ENCODE measurements around the gene BABAM2.
"Not testable (repeated sequence)": the region's sequence is repeated elsewhere in the genome, so short reads cannot be mapped to it uniquely, and the experiment has no call there.

BABAM2 gene

DNA sequence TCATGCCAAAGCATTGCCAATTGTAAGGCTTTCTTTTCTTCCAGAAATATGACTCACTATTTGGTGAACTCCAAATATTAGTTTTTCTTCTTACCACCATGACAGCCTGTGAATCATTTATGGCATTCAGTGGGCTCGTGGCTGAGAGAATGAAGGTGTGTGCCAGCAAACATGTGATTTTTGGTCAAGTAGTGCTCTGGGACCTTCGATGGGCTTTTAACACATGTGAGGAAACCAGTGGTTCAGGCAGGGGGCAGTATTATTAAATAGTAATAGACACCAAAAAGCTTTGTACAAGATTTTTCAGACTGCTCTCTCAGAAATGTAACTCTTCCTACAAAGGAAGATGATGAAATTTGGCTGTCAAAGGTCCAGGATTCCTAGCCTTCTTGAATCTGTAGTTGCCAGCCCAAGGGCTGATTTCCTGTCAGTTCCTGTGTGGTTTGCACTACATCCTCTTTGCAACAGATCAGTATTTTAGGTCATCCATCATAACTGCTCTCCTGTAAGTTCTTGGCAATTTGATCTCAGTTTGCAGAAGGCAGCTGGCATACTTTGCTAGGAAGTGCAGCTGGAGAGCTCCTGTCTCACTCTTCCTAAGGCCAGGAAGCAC lies 64.3 kb downstream of the BABAM2 start:
- no peaks in the 10 kb centered on the region for H3K9me3 ChIP-seq
- H3K36me3 ChIP-seq (replicated peaks): no peaks in the 10 kb centered on the region
- in situ Hi-C loops (cut with MboI; ENCODE audit: low sequenced_read_pairs): no loop called here
- H3K4me1 ChIP-seq: no peaks in the 10 kb centered on the region
- H3K4me3 ChIP-seq: no peak overlapping the region
- no peaks in the 10 kb centered on the region for H3K27me3 ChIP-seq (ENCODE audit: low read depth)
- no peak for DNase-seq (ENCODE audit: low spot score in 2 of 2)

DNA sequence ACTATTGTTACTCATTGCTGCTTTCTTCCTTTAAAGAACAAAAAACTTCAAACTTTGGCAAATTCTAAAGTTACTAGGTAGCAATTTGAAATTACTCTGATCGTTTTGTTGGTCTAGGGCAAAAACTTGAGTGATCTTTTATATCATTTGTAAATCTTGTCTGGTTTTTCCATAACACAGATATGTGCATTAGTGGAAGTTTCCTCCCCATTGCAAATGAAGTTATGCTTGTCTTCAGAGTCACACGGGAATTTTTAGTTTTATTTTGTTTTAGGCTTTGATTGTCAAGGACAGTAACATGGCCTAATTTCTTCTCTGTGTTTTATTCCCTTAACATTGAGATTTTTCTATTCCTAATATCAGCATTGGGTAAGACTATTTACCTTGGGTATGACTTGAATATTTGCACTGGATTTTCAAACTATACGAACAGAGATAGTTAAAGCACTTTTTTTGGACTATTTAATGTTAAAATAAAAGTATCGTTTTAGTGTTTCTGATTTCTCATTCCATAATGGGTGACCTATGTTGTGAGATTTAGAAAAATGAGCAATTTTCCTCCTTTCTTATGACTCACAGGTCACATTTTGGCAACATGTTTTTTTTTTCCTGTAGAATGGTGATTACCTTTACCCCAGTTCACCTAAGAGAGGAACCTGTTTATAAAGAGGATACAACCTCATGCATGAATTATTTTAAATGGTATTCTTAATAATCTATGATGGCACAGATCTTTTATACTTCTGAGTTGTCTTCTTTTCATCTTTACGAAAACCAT lies 65.0 kb downstream of the BABAM2 start:
- no peaks in the 10 kb centered on the region for H3K27me3 ChIP-seq (ENCODE audit: low read depth)
- H3K4me3 ChIP-seq: no peak overlapping the region
- in situ Hi-C loops (cut with MboI; ENCODE audit: low sequenced_read_pairs): no loop called here
- H3K4me1 ChIP-seq: no peaks in the 10 kb centered on the region
- no peak for DNase-seq (ENCODE audit: low spot score in 2 of 2)
- no peaks in the 10 kb centered on the region for H3K36me3 ChIP-seq (replicated peaks)
- H3K9me3 ChIP-seq: no peaks in the 10 kb centered on the region

DNA sequence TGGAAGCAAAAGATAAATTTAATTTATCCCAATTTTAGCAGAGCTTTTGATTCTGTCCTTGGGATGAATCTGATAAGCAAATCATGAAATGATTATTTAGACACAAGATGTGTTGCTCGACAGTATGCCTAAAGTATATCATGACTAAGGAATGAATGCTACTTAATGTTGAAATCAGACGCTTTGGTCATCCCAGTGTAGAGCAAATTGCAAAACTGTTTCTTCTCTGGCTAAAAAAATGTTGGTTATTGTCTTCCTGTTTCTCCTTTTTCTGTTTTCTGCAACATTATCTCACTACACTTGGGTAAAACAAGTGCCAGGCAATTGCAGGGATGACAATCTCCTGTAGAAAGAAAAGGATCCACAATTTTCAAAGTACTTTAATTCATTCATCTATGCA lies 66.4 kb downstream of the BABAM2 start:
- in situ Hi-C loops (cut with MboI; ENCODE audit: low sequenced_read_pairs): no loop called here
- H3K9me3 ChIP-seq: no peaks in the 10 kb centered on the region
- no peaks in the 10 kb centered on the region for H3K4me1 ChIP-seq
- H3K36me3 ChIP-seq (replicated peaks): no peaks in the 10 kb centered on the region
- H3K27me3 ChIP-seq (ENCODE audit: low read depth): no peaks in the 10 kb centered on the region
- DNase-seq (ENCODE audit: low spot score in 2 of 2): no peak
- H3K4me3 ChIP-seq: no peak overlapping the region

DNA sequence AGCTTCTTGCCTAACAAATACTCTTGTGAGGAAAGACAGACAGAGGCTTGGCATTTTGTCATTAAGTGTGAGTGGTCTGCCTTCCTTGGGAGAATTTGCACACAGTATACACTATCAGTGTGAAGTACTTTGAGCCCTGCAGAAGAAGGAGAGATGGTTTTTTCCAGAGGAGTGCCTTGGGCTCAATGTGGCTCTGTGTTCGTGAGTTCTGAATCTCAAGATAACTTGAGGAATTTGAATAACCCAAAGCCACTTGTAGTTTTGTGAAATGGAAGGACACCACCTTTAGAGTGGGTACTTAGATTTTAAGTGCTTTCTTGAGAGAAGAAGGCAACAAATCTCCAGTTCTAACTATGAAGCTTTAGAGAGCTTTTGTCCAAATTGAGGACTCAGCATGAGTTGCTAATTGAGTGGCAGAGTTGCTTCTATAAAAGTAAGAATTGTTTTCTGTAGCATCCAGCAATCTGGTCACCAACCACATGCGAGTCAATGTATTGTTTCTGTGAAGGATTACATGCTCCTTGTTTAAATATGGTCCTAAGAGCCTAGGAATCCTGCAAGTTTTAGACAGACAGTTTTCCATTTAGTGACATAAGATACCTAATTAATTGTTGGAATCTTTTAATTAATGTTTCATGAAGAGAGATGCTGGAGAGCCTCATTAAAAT lies 68.3 kb downstream of the BABAM2 start:
- H3K4me1 ChIP-seq: no peaks in the 10 kb centered on the region

DNA sequence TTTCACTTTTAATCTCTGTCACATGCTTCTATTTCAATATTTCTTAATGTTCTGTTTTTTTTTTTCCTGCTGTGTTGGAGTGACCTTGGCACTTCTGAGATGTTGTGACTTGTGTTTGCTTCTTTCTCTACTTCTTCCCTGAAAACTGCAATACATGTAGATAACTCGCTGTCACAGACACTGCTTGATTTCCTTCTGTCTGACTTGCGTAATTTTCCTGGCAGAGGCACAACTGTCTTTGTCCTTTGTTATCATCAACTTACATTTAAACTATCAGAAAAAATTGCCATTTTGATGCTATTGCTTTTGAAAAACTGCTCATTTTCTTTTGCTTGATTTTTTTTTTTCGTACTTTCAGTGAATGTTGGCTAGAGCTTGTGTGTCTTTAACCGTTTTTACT lies 69.0 kb downstream of the BABAM2 start:
- H3K27me3 ChIP-seq (ENCODE audit: low read depth): no peaks in the 10 kb centered on the region
- no peak overlapping the region for H3K4me3 ChIP-seq
- H3K36me3 ChIP-seq (replicated peaks): no peaks in the 10 kb centered on the region
- in situ Hi-C loops (cut with MboI; ENCODE audit: low sequenced_read_pairs): no loop called here
- no peak for DNase-seq (ENCODE audit: low spot score in 2 of 2)
- H3K9me3 ChIP-seq: no peaks in the 10 kb centered on the region
- no peaks in the 10 kb centered on the region for H3K4me1 ChIP-seq

More for the DNA sequence above, 68.3 kb downstream of the BABAM2 start:
- Histone ChIP-seq H3K4me3 (no peak overlapping the region), H3K27me3 (ENCODE audit: low read depth) (no peaks in the 10 kb centered on the region), H3K36me3 (replicated peaks) (no peaks in the 10 kb centered on the region), H3K9me3 (no peaks in the 10 kb centered on the region)
- in situ Hi-C loops (cut with MboI; ENCODE audit: low sequenced_read_pairs): no loop called here
- no peak for DNase-seq (ENCODE audit: low spot score in 2 of 2)

DNA sequence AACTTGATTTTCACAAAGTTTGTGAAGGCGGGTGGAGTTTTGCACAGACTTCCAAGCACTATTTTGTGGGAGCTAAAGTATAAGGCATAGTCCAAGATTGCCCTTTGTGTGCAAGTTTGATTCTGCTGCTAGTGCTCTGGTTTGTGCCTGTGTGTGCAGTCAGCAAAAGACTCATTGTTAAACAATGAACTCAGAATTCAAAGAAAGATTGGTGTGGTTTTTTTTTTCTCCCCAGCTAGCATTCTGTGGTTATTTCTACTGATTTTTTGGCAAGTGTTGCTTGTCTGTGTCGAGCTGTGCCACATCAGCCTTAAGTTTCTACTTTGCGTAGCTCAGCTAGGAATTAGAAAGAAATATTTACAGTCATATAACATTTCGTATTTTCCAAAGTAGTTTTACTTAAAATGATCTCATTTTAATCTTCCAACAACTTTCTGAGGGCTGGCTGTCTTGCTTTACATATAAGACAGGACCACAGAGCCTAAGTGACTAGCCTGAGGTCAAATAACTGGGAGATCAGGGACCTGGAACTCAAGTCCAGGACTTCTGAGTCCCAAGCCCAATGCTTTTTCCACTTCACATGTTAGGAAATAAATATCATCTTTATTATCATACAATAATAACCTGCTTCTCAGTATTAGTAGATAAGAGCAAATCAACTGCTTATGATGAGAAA lies 69.8 kb downstream of the BABAM2 start:
- no peak overlapping the region for H3K4me3 ChIP-seq
- H3K36me3 ChIP-seq (replicated peaks): no peaks in the 10 kb centered on the region
- H3K9me3 ChIP-seq: no peaks in the 10 kb centered on the region
- no peak for DNase-seq (ENCODE audit: low spot score in 2 of 2)
- no peaks in the 10 kb centered on the region for H3K27me3 ChIP-seq (ENCODE audit: low read depth)
- in situ Hi-C loops (cut with MboI; ENCODE audit: low sequenced_read_pairs): no loop called here
- no peaks in the 10 kb centered on the region for H3K4me1 ChIP-seq

DNA sequence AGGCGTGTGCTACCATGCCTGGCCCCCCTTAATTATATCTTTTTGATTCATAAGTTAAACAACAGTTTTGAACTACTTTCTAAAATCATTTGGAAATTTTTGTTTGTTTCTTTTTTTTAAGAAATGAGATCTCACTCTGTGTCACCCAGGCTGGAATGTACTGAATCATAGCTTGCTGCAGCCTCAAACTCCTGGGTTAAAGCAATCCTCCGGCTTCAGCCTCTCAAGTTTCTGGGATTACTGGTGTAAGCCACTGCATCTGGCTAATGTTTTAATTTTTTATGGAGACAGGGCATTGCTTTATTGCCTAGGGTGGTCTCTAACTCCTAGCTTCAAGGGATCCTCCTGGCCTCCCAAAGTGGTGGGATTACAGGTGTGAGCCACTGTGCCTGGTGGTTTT lies 71.5 kb downstream of the BABAM2 start:
- Histone ChIP-seq H3K36me3 (replicated peaks) (no peaks in the 10 kb centered on the region), H3K27me3 (ENCODE audit: low read depth) (no peaks in the 10 kb centered on the region), H3K4me1 (no peaks in the 10 kb centered on the region), H3K4me3 (no peak overlapping the region), H3K9me3 (no peaks in the 10 kb centered on the region)
- in situ Hi-C loops (cut with MboI; ENCODE audit: low sequenced_read_pairs): no loop called here
- DNase-seq (ENCODE audit: low spot score in 2 of 2): no peak

DNA sequence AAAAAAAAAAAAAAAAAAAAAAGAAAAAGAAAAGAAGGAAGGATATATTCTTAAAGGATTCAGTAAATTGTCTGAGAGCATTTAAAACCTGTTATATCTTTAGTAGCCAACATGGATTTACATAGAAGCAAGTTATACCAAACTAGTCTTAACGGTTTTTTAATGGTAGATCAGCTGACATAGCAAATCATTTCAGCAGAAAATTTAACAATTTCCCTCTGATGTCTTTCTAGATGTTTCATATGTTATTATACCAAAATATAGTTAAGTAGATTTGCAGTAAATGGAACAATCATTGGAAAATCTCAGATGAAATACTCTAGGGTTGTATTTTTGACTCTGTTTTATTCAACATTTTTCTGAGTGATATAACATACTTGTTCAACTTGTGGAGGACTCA lies 72.9 kb downstream of the BABAM2 start:
- H3K36me3 ChIP-seq (replicated peaks): no peaks in the 10 kb centered on the region
- in situ Hi-C loops (cut with MboI; ENCODE audit: low sequenced_read_pairs): no loop called here
- H3K4me3 ChIP-seq: no peak overlapping the region
- no peak for DNase-seq (ENCODE audit: low spot score in 2 of 2)
- H3K27me3 ChIP-seq (ENCODE audit: low read depth): no peaks in the 10 kb centered on the region
- H3K9me3 ChIP-seq: no peaks in the 10 kb centered on the region
- no peaks in the 10 kb centered on the region for H3K4me1 ChIP-seq

DNA sequence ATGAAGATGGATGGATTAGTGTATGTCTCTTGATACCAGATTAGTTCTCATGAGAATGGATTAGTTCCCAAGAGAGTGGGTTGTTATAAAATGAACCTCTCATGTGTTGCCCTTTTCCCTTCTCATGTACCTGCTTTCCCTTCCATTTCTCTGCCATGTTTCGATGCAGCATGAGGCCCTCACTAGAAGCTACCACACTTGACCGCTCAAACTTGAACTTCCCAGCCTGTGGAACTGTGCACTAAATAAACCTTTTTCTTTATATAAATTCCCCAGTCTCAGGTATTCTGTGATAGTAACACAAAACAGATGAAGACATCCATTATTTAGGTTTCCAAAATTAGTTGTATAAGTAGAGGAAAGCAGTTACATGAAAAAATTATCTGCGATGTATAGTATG lies 73.5 kb downstream of the BABAM2 start:
- no peaks in the 10 kb centered on the region for H3K4me1 ChIP-seq
- H3K9me3 ChIP-seq: no peaks in the 10 kb centered on the region
- DNase-seq (ENCODE audit: low spot score in 2 of 2): no peak
- no peak overlapping the region for H3K4me3 ChIP-seq
- no peaks in the 10 kb centered on the region for H3K27me3 ChIP-seq (ENCODE audit: low read depth)
- H3K36me3 ChIP-seq (replicated peaks): no peaks in the 10 kb centered on the region
- in situ Hi-C loops (cut with MboI; ENCODE audit: low sequenced_read_pairs): no loop called here

DNA sequence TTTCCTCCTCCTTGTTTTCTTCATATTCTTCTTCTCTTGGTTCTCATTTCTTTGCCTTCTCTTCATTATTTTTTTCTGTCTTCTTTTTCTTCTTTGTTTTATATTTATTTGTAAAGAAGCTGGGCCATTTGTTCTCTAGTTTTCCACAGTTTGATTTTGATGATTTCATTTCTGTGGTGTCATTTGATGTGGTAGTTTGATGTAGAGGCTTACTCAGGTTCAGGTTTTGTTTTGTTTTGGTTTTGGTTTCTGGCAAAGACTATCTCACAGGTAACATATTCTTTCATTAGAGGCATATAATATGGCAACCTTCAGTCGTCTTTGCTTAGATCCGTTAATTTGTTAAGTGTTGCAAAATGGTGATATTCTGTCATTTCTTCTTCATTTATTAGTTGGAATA lies 75.3 kb downstream of the BABAM2 start:
- Histone ChIP-seq H3K4me1 (no peaks in the 10 kb centered on the region), H3K36me3 (replicated peaks) (no peaks in the 10 kb centered on the region), H3K4me3 (no peak overlapping the region), H3K9me3 (no peaks in the 10 kb centered on the region), H3K27me3 (ENCODE audit: low read depth) (no peaks in the 10 kb centered on the region)
- no peak for DNase-seq (ENCODE audit: low spot score in 2 of 2)
- in situ Hi-C loops (cut with MboI; ENCODE audit: low sequenced_read_pairs): no loop called here

DNA sequence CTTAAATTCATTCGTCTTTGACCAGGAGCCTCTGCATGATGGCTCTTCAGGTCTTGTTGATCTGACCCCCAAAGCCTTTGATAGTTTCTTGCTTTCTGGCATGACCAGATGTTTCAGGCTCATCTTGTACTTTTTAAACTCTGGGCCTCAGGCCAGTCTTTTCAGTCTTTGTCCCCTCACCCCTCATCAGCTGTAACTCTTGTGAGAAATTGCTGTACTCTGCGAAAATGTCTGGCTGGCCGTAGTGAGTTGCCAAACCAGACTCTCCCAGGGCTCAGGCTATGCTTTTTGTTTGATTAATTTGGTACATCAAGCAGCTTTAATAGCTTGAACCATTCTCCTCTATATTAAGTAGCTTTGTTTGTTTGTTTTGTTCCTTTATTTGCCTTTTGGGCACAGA lies 75.9 kb downstream of the BABAM2 start:
- no peak for DNase-seq (ENCODE audit: low spot score in 2 of 2)
- in situ Hi-C loops (cut with MboI; ENCODE audit: low sequenced_read_pairs): no loop called here
- H3K27me3 ChIP-seq (ENCODE audit: low read depth): no peaks in the 10 kb centered on the region
- H3K36me3 ChIP-seq (replicated peaks): no peaks in the 10 kb centered on the region
- no peak overlapping the region for H3K4me3 ChIP-seq
- H3K4me1 ChIP-seq: no peaks in the 10 kb centered on the region
- no peaks in the 10 kb centered on the region for H3K9me3 ChIP-seq

DNA sequence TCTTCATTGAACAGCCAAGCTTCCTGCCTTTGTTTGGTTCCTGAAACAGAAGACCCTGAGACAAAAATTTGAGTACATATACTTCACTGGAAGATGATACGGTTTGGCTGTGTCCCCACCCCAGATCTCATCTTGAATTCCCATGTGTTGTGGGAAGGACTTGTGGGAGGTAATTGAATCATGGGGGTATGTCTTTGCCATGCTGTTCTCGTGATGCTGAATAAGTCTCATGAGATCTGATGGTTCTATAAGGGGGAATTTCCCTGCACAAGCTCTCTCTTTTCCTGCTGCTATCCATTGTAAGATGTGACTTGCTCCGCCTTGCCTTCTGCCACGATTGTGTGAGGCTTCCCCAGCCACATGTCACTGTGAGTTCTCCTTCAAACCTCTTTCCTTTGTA lies 76.5 kb downstream of the BABAM2 start:
- in situ Hi-C loops (cut with MboI; ENCODE audit: low sequenced_read_pairs): no loop called here
- Histone ChIP-seq H3K36me3 (replicated peaks) (no peaks in the 10 kb centered on the region), H3K4me1 (no peaks in the 10 kb centered on the region), H3K27me3 (ENCODE audit: low read depth) (no peaks in the 10 kb centered on the region), H3K9me3 (no peaks in the 10 kb centered on the region), H3K4me3 (no peak overlapping the region)
- DNase-seq (ENCODE audit: low spot score in 2 of 2): no peak

DNA sequence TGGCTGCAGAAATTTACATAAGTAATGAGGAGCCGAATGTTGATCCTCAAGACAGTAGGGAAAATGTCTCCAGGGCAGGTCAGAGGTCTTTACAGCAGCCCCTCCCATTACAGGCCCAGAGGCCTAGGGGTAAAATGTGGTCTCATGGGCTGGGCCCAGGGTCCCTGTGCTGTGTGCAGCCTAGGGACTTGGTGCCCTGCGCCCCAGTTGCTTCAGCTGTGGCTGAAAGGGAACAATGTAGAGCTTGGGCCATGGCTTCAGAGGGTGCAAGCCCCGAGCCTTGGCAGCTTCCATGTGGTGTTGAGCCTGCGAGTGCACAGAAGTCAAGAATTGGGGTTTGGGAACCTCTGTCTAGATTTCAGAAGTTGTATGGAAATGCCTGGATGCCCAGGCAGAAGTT lies 77.5 kb downstream of the BABAM2 start:
- H3K9me3 ChIP-seq; H3K4me3 ChIP-seq; H3K36me3 ChIP-seq (replicated peaks); DNase-seq (ENCODE audit: low spot score in 2 of 2); H3K27me3 ChIP-seq (ENCODE audit: low read depth); H3K4me1 ChIP-seq; in situ Hi-C loops (cut with MboI; ENCODE audit: low sequenced_read_pairs): not testable (repeated sequence)

DNA sequence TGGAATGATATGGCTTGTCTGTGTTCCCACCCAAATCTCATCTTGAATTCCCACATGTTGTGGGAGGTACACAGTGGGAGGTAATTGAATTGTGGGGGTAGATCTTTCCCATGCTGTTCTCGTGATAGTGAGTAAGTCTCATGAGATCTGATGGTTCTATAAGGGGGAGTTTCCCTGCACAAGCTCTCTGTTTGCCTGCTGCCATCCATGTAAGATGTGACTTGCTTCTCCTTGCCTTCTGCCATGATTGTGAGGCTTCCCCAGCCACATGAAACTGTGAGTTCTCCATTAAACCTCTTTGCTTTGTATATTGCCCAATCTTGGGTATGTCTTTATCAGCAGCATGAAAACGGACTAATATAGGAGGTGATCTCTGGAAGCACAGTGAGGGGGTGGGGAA lies 78.4 kb downstream of the BABAM2 start:
- in situ Hi-C loops (cut with MboI; ENCODE audit: low sequenced_read_pairs): not testable (repeated sequence)

More for the DNA sequence above, 78.4 kb downstream of the BABAM2 start:
- H3K9me3 ChIP-seq; H3K27me3 ChIP-seq (ENCODE audit: low read depth); H3K4me1 ChIP-seq; DNase-seq (ENCODE audit: low spot score in 2 of 2); H3K4me3 ChIP-seq; H3K36me3 ChIP-seq (replicated peaks): not testable (repeated sequence)
